Heart left ventricle (tissue), 16 donors: ENCODE data around the gene CHRM2. TPM values are rescaled to one million over a fixed set of nuclear protein-coding genes. Genes with fewer than 3 reads are reported as not detected.

ENCODE experiments used
- ATAC-seq, 4 donors: fragments of 200-7000 bp; cut with Tn5 transposase; one replicate each; pipeline ENCODE4 v1.9.1; 2020 to 2022; ENCODE audit warnings: moderate library complexity in 4 of 4, mild to moderate bottlenecking in 3 of 4, moderate number of reproducible peaks in 1 of 4
- DNase-seq, 5 donors: peaks; one replicate each; pipeline ENCODE4 v3.0.0-alpha.2; 2020
- H3K27ac ChIP-seq, 12 donors: fragments of 200-600 bp; sonication (generic) in 4 of 12; one replicate each; pipeline versions ENCODE4 v1.5.0 to v1.8.0; 2016 to 2022; ENCODE audit warnings: mild to moderate bottlenecking in 2 of 12
- H3K27me3 ChIP-seq, 9 donors: fragments of 200-600 bp; sonication (generic) in 2 of 9; one replicate each; pipeline versions ENCODE4 v1.5.1 to v1.8.0; 2016 to 2022; ENCODE audit warnings: mild to moderate bottlenecking in 3 of 9
- H3K36me3 ChIP-seq, 9 donors: fragments of 200-600 bp; sonication (generic) in 2 of 9; one replicate each; pipeline versions ENCODE4 v1.5.0 to v1.8.0; 2018 to 2022; ENCODE audit warnings: mild to moderate bottlenecking in 2 of 9
- H3K4me1 ChIP-seq, 12 donors: fragments of 200-600 bp; sonication (generic) in 4 of 12; one replicate each; pipeline versions ENCODE4 v1.5.0 to v1.8.0; 2016 to 2022; ENCODE audit warnings: mild to moderate bottlenecking in 3 of 12
- H3K4me3 ChIP-seq, 12 donors: fragments of 200-600 bp; sonication (generic) in 4 of 12; one replicate each; pipeline versions ENCODE4 v1.5.0 to v1.8.0; 2017 to 2022; ENCODE audit warnings: mild to moderate bottlenecking in 9 of 12, moderate library complexity in 4 of 12
- H3K9me3 ChIP-seq, 12 donors: fragments of 200-600 bp; sonication (generic) in 4 of 12; one replicate each; pipeline versions ENCODE4 v1.5.0 to v1.8.0; 2016 to 2022; ENCODE audit warnings: mild to moderate bottlenecking in 1 of 12
- CTCF ChIP-seq, 12 donors: fragments of 200-600 bp; sonication (generic) in 4 of 12; IDR thresholded peaks; one replicate each; pipeline versions ENCODE4 v1.5.0 to v1.8.0; 2018 to 2022; ENCODE audit warnings: antibody characterized with exemption in 12 of 12, mild to moderate bottlenecking in 5 of 12
- POLR2A ChIP-seq, 2 donors: fragments of 450-650 bp; IDR thresholded peaks; one replicate each; pipeline ENCODE4 v1.6.1; 2017; ENCODE audit warnings: antibody characterized with exemption in 2 of 2, mild to moderate bottlenecking in 2 of 2, moderate library complexity in 2 of 2
- WGBS, 4 donors: extraction: QIAGEN DNeasy Blood & Tissue Kit in 2 of 4; methylation state at CpG; one replicate each; pipeline versions ENCODE4 v1.1.5 to v1.1.7; 2013 to 2018; 5-methylcytosine and 5-hydroxymethylcytosine counted together
- intact Hi-C, 10 donors: fragments of 100-400 bp; cut with DNase I; formaldehyde crosslinking; loops; one replicate each; pipeline versions ENCODE4 v1.11.1 to v1.14.2; 2022
- polyA plus RNA-seq, 2 donors: library from polyadenylated mRNA; stranded (reverse); fragments of 200-250 nt; gene quantifications; one replicate each; pipeline ENCODE4 v1.2.3, GENCODE V29; 2013
- total RNA-seq, 9 donors: library from RNA; depleted of rRNA in 2 of 9; stranded (reverse); fragments of >200 nt in 2 of 9; fragmentation: NEBNext Ultra II Directional in 3 of 9; extraction: Animal tissue kit (Norgen Biotek cat#: 25700) in 3 of 9; gene quantifications; one replicate each; pipeline versions ENCODE4 v1.1.0 to v1.2.4, GENCODE V29; 2016 to 2023
- donor health status: ischemic (EF 13 %, LVEDD 7.1; RV severe dilation, severe dysfunction).
- donor health status: healthy with polysubstance abuse.
- donor health status: DM: no; HTN: yes; CAD: no.
- donor health status: DM: no; HTN: no; CAD: no.
- donor health status: ischemic (EF 25% LVEDD 6.9; RV normal size, moderate dysfunction).
- donor health status: ischemic (EF 25% LVEDD 5.7; RV mildly dilated, moderate dysfunction).
- donor health status: healthy.
- donor health status: DM: yes; HTN: yes; CAD: no.
- donor health status: ischemic (EF 35%, LVEDD 5.7; RV mildly dilated, moderate dysfunction).
- donor health status: nonischemic (EF 11% LVEDD 7.7; RV severe dilation, severe dysfunction).
- donor health status: DM: yes; HTN: yes; CAD: no.
- donor health status: PGD.
- donor health status: ischemic (EF 29% LVEDD 5.4; RV normal size, mild dysfunction).
- donor health status: nonischemic (EF 23%, LVEDD 6.1; RV moderate dilation, normal function).

The CHRM2 gene
- total and polyA plus RNA-seq, 11 donors = 22.2 to 124 (median 51.2) TPM

GRCh38 chr7:136931169-136931867, 62.9 kb downstream of the CHRM2 start:
- Histone ChIP-seq H3K9me3 (peaks cover 0 to 7% (median 0%) of the 10 kb centered on the region in 12 donors), H3K4me3 (no peak overlapping the region), H3K27ac (peak overlapping the region in 7 of 12 donors; percentile 6 to 65 (median 49)), H3K27me3 (no peaks in the 10 kb centered on the region), H3K4me1 (peaks cover 0 to 14% (median under 1%) of the 10 kb centered on the region in 12 donors), H3K36me3 (no peaks in the 10 kb centered on the region)
- ATAC-seq (peak; percentile 36 to 64 (median 54)), DNase-seq (no peak)
- intact Hi-C loops = loop anchor here in 1 of 10 donors (10.0 kb wide), 2 partner anchors 57 to 153 kb away; no protein-coding TSS in a partner anchor
- no peak for TF ChIP-seq CTCF (IDR thresholded peaks at IDR 0.05)
- no peak for TF ChIP-seq POLR2A (IDR thresholded peaks at IDR 0.05)
- WGBS, 4 donors = 45 to 57% (median 50%) methylated on average over 3 of the region's 3 CpGs

- H3K36me3 ChIP-seq = no peaks in the 10 kb centered on the region
- H3K27ac ChIP-seq = peak overlapping the region in 4 of 12 donors; percentile 1 to 46 (median 16)
- peaks cover 0 to 24% (median 5%) of the 10 kb centered on the region in 12 donors for H3K4me1 ChIP-seq
- no peaks in the 10 kb centered on the region for H3K27me3 ChIP-seq
- H3K4me3 ChIP-seq = no peak overlapping the region
- H3K9me3 ChIP-seq = peaks cover 0 to 7% (median 0%) of the 10 kb centered on the region in 12 donors
- WGBS, 4 donors = 74 to 83% (median 78%) methylated on average over 5 of the region's 5 CpGs
- no peak for ATAC-seq
- intact Hi-C loops = loop anchor here in 2 of 10 donors (5.0 to 10.0 kb wide), 3 partner anchors 63 to 147 kb away; no protein-coding TSS in a partner anchor
- TF ChIP-seq CTCF (IDR thresholded peaks at IDR 0.05) (no peak), POLR2A (IDR thresholded peaks at IDR 0.05) (no peak)
- no peak for DNase-seq
Measured at GRCh38 chr7:136937436-136937835, 69.0 kb downstream of the CHRM2 start.

GRCh38 chr7:136938476-136938875, 70.0 kb downstream of the CHRM2 start:
- ATAC-seq = peak in 2 of 4 donors; percentile 25 to 38
- WGBS, 4 donors = 87 to 93% (median 92%) methylated on average over 11 to 13 of the region's 13 CpGs

More at GRCh38 chr7:136938476-136938875, 70.0 kb downstream of the CHRM2 start:
- peak in 1 of 5 donors; percentile 60 for DNase-seq
- no peak for TF ChIP-seq CTCF (IDR thresholded peaks at IDR 0.05)
- TF ChIP-seq POLR2A (IDR thresholded peaks at IDR 0.05) = no peak
- intact Hi-C loops = loop anchor here in 2 of 10 donors (5.0 to 10.0 kb wide), 3 partner anchors 64 to 146 kb away; no protein-coding TSS in a partner anchor
- no peaks in the 10 kb centered on the region for H3K27me3 ChIP-seq
- no peaks in the 10 kb centered on the region for H3K36me3 ChIP-seq
- peak overlapping the region in 2 of 12 donors; percentile 43 to 84 for H3K27ac ChIP-seq
- peaks cover 0 to 4% (median 0%) of the 10 kb centered on the region in 12 donors for H3K9me3 ChIP-seq
- no peak overlapping the region for H3K4me3 ChIP-seq
- peaks cover 0 to 34% (median 8%) of the 10 kb centered on the region in 12 donors for H3K4me1 ChIP-seq
